CD4-positive, alpha-beta T cell treated with Interleukin-17A for 1 hour (primary cell): ENCODE results near the gene UQCRC1.

ENCODE experiments used
- DNase-seq: peaks from one replicate; pipeline ENCODE4 v3.0.0-alpha.2; 2020

The UQCRC1 gene

GRCh38 chr3:48598323-48599076 lies 10.9 kb downstream of the UQCRC1 start:
- DNase-seq = no peak

DNA sequence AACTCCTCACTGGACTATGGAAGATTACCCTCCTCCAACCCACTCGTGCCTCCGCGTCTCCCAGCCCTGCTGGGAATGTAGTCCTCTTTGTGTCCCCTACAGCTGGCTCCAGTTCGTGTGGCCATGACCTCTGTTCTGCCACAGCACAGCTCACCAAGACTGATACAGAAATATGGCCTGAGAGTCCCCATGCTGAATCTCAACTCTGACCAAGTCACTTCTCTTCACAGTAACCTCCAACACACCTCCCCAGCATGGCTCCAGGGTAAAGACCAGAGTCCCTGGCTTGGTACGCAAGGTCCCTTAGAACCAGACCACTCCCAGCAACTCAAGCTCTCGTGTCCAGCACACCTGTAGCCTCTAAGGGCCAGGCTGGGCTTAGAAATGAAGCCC lies 12.0 kb downstream of the UQCRC1 start:
- no peak for DNase-seq

- DNase-seq = no peak
These were observed 12.6 kb downstream of the UQCRC1 start for GRCh38 chr3:48596676-48597407.

DNA sequence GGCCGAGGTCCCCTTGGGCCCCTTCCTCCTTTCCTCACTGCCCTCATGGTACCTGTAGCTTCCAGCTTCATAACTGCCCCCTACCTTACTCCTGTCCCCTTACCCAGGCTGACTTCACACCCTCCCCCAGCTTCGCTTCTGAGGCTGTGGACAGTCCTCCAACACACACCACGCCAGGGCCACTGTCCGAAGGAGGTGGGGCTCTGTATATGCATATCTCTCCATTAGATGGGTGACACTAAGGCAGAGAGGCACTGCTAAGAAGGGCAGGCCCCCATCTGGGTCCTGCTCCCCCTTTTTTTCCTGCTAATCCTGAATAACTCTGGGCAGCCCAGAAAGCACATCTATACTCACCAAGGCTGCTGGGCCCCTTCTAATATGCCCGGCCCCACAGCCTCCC lies 13.3 kb downstream of the UQCRC1 start:
- no peak for DNase-seq

DNA sequence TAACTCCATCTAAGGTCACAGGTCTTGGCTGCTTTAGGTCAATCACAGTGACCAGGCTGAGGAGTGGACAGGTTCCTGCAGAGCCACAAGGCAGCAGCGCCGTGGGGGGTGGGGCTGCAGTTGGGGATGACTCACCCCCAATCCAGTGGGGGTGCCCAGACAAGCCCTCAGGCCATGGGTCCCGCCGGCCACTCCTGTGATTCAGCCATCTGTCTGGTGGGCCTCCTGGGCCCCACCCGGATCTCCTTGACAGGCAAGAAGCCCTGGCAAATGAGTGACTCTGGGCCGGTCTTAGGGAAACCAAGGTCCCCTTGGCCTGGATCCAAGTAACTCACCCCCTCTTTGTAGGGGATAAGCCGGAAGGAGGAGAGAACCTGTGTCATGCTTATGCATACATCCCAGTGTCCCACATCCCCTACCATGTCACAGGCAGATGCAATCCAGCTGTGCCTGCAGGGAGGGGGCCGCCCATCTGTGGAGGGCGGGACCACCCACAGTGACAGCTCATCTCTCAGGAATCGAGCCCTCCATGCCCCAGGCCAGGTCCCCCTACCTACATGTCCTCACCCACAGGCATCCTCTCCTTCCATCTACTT lies 13.8 kb downstream of the UQCRC1 start:
- no peak for DNase-seq

DNA sequence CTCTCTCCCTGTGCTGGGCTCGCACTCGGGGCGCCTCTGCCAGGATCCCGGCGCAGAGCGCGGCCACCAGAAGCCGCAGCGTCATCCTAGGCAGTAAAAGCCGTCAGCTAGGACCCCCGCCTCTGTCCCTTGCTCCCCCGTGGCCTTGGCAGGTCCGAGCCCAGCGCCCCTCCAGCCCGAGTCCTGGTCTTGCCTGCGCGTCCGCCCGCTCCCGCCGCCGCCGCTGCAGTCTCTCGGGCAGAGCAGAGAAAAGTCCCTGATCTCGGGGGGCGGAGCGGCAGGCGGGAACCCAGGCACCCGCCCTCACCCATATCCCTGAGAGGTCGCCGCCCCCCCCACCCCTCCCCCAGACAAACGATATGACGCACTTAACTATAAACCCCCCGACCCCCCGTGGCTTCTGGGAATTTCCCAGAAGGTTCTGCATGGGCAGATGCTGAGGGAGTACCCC lies 14.3 kb downstream of the UQCRC1 start, which contains the start of gene COL7A1:
TSS of gene COL7A1 (minus strand) at position 255 of the 451 bp plus-strand sequence. CDS start at position 85, 170 bp downstream.
- no peak for DNase-seq

- no peak for DNase-seq
These were observed 14.9 kb downstream of the UQCRC1 start for GRCh38 chr3:48594417-48595049.

- DNase-seq = no peak
These were observed 16.1 kb downstream of the UQCRC1 start for GRCh38 chr3:48593337-48593736.

GRCh38 chr3:48592519-48593087 lies 16.8 kb downstream of the UQCRC1 start:
- no peak for DNase-seq

DNA sequence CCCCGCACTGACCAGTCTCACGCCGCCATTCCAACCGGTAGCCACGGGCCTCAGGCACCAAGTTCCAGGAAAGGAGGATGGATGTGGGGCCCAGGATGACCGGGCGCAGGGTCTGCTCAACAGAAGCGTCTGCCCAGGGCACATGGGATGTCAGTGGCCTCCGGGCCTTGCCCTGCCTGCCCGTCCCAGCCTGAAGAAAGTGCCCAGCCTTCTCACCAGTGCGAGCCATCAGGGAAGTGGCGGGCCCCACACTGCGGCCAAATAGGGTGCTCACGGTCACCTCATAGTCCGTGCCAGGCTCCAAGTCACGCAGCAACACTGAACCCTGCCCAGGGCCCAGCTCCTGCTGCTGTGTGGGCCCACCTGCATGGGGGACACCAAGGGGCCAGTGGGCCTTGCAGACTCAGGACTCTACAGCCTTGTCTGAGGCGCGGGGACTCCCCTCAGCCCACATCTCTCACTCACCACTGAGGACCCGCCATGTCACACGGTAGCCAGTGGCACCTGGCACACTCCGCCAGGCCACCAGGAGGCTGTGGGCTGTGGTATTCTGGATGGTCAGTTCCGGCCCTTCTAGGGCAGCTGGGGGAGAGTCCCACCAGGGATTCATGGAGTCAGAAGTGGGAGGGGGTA lies 17.4 kb downstream of the UQCRC1 start:
- no peak for DNase-seq

GRCh38 chr3:48591436-48591835 lies 18.0 kb downstream of the UQCRC1 start:
- DNase-seq = no peak

- no peak for DNase-seq
These were observed 21.2 kb downstream of the UQCRC1 start for GRCh38 chr3:48588230-48588629.

DNA sequence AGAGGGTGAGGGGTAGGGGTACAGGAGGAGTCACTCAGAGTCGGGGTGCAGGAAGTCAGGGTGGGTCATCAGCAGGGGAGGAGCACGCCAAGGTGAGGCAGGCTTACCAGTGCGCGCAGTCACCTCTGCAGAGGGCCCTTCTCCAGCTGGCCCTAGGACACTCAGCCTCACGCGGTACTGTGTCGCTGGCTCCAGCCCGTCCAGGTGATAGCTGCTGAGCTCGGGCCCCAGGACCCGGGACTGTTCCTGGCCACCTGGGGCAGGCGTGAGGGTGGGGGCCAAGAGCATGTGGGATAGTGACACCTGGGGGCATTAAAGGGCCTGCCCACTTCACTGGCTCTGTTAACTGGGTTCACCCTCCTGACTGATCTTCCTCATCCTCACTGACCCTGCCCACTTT lies 21.8 kb downstream of the UQCRC1 start:
- DNase-seq = no peak

- DNase-seq = no peak
These were observed 24.0 kb downstream of the UQCRC1 start for GRCh38 chr3:48585411-48585810.

GRCh38 chr3:48584836-48585235 lies 24.6 kb downstream of the UQCRC1 start:
- no peak for DNase-seq

GRCh38 chr3:48581621-48582481 lies 27.6 kb downstream of the UQCRC1 start:
- no peak for DNase-seq

GRCh38 chr3:48576647-48577046 lies 32.8 kb downstream of the UQCRC1 start:
- no peak for DNase-seq

DNA sequence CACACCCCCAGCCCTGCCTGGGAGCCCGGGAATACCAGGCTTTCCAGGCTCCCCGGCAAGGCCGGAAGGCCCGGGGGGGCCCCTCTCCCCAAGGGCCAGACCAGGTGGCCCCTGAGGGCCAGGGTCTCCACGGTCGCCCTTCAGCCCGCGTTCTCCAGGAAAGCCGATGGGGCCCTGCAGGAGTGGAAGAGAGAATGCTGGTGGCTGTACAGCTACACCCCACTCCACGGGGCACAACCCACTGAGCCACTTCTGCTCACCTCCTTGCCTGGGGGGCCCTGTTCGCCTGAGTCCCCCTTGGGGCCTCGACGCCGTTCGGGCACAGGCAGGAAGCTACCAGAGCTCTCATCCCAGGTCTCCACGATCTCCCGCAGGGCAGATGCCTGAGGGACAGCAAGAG lies 34.1 kb downstream of the UQCRC1 start:
- no peak for DNase-seq

DNA sequence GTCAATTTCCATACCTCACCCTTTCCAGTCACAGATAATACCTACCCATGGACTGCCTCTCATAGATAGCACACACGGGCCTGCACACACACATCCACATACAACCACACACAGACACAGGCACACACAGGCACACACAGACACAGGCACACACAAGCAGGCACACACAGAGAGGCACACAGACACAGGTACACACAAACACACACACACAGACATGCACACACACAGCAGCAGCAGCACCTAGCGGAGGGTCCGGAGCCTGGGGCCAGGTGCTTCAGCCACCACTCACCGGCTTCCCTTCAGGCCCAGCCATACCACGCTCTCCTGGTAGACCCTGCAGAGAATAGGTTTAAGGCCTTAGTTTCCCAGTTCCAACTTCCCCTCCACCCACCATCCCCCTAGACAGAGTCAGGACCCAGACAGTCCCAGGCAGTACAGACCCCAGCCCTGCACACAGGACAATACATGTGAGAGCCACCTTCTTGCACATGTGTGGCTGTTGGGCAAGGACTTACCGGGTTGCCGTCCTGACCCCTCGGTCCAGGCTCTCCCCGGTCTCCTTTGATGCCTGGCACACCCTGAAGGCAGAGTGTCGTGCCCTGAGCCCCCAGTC lies 35.4 kb downstream of the UQCRC1 start:
- DNase-seq = no peak

GRCh38 chr3:48572517-48572916 lies 36.9 kb downstream of the UQCRC1 start:
- DNase-seq = no peak

DNA sequence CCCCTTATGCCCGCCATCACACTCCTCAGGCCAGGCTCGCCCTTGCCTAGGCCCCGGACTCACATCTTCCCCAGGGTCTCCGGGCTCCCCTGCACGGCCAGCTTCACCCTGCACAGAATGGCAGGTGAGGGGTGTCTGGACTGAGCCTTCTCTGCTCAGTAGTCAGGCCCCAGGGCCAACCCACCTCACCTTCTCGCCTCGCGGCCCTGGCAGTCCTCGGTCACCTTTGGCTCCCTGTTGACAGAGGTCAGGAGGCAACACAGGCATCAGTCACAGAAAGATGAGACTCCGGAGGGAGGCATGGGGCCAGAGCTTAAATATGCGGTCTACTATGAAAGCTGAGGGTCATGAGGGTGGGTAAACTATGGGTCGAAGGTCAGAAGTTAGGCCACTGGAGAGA lies 37.5 kb downstream of the UQCRC1 start:
- DNase-seq = no peak
